HL-60/S4 (cell line): ENCODE measurements around the gene SHC2.
"Not testable (repeated sequence)": the region's sequence is repeated elsewhere in the genome, so short reads cannot be mapped to it uniquely, and the experiment has no call there.

Experiments used
- in situ Hi-C: fragments of 300-500 bp; cut with MboI; formaldehyde crosslinking; loops from 2 replicates; pipeline ENCODE4 v1.14.3; 2022; ENCODE audit warnings: low sequenced_read_pairs

The SHC2 gene

DNA sequence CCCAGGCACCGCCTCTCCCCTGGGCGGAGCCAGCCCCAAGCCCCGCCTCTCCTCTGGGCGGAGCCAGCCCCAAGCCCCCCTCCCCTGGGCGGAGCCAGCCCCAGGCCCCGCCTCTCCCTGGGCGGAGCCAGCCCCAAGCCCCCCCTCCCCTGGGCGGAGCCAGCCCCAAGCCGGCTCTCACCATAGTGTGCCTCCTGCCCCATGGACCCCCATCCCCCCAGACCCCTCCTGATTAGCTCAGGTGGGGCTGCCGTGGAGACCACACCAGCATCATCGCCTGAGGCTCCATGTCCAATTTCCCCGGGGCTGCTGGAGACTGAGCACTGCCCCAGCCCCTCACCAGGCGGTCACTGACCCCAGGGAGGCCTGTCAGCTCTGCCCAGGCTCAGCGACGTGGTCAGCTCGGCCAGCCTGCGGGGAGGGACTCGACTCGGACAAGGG lies 31.3 kb upstream of the SHC2 start:
- in situ Hi-C loops, result no loop called here

DNA sequence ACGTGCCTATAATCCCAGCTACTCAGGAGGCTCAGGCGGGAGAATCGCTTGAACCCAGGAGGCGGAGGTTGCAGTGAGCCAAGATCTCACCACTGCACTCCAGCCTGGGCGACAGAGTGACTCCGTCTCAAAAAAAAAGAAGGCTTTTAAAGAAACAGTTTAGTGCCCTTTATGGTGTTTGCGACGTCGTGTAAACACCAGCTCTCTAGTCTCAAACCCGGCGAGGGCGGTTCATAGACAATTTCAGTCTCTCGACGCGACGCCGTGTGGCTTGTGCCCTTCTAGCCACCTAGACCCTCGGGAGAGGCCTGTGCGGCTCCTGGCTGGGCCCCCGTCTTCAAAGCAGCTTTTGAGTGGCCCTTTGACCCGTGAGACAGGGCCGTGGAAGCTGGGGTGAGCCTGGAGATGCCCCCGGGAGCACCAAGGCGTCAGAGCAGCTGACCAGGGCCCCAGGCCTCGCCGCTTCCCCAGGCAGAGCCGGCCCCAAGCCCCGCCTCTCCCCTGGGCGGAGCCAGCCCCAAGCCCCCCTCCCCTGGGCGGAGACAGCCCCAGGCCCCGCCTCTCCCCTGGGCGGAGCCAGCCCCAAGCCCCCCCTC lies 30.4 kb upstream of the SHC2 start:
- in situ Hi-C loops, result no loop called here

- in situ Hi-C loops, result no loop called here
Measured at GRCh38 chr19:489418-490196, 28.8 kb upstream of the SHC2 start.

DNA sequence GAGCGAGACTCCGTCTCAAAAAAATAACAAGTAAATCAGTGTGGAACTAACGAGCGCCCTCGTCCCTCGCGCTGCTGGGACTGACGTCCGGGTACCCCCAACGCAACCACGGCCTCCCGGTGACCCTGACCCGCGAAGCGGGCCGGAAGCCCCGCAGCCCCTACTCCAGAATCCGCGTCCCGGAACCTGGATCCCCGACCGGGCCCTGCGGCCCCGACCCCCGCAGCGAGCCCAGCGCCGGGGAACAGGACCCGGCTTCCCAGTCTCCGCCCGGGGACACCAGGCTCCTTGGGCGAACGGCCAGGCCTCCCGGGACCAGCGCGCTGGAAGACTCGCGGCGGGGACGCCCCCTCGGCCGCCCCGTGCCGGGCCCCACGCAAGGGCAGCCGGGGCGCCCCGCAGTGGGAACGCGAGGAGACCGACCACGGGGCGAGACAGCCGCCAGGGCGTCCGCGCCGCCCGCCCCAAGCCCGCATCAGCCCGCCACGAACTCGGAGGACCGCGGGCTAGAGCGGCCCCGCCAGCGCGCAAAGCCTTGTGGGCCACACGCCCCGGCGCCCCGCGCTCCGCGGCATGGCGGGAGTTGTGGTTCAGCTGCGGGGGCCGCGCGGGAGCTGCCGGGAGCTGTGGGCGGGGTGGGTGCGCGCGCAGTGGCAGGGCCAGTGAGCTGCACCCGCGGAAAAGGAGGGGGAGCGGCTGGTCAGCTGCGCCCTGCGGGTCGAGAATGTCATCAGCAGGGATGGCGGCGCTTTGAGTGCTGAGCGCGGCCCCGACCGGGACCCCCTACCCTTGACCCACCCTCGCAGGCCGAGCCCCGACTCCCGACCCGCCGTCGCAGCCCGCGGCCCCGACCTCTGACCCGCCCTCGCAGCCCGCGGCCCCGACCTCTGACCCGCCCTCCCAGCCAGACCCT lies 27.9 kb upstream of the SHC2 start:
- in situ Hi-C loops, result no loop called here

GRCh38 chr19:485583-486236 lies 24.9 kb upstream of the SHC2 start:
- in situ Hi-C loops, result no loop called here

DNA sequence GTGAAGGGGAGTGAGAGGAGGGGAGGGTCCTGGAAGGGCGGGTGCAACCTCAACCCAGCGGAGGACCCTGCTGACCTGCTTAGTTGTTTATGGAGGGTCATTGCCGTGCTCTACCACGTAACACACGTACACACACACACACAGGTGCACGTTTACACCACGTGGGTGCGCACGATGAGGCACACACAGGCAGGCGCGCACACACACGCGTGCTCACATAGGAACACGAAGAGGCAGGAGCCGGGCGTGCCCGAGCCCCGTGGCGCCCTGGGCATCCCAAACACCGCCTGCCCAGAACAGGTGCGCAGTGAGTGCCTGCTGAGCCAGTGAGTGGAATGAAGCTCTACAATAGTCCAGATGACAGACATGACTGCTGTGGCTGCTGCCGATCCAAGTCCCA lies 24.2 kb upstream of the SHC2 start:
- in situ Hi-C loops, result no loop called here

GRCh38 chr19:484494-484893 lies 23.7 kb upstream of the SHC2 start:
- in situ Hi-C loops, result no loop called here

DNA sequence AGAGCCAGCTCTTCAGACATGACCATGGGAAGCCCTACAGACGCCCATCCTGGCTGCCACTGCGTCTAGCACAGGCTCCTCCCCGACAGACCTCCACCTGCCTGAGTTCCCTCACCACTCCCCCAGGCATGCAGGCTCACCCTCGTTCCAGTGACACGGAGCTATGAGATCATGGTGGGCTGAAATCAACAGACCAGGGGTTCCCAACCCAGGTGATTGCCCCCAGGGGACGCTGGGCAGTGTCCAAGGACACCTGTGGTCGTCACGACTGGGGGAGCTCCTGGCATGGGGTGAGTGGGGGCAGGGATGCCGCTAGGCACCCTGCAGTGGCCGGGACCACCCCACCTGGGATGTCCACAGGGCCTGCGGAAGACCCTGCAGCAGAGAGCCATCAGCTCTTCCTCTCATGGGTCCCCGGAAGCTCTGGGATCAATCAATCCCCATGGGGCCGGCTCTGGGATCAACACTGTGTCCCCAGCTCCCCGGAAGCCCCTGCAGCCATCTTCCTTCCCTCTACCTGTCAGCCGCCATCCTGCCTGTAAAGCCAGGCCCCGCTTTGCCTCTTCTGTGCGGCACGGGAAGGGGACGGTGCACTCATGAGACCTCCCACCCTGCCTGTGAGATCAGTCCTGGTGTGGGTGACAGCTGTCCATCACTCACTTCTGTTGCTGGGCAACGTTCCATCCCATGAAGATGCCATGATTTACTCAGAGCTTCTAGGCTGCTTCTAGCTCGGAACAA lies 22.7 kb upstream of the SHC2 start:
- in situ Hi-C loops, result no loop called here

DNA sequence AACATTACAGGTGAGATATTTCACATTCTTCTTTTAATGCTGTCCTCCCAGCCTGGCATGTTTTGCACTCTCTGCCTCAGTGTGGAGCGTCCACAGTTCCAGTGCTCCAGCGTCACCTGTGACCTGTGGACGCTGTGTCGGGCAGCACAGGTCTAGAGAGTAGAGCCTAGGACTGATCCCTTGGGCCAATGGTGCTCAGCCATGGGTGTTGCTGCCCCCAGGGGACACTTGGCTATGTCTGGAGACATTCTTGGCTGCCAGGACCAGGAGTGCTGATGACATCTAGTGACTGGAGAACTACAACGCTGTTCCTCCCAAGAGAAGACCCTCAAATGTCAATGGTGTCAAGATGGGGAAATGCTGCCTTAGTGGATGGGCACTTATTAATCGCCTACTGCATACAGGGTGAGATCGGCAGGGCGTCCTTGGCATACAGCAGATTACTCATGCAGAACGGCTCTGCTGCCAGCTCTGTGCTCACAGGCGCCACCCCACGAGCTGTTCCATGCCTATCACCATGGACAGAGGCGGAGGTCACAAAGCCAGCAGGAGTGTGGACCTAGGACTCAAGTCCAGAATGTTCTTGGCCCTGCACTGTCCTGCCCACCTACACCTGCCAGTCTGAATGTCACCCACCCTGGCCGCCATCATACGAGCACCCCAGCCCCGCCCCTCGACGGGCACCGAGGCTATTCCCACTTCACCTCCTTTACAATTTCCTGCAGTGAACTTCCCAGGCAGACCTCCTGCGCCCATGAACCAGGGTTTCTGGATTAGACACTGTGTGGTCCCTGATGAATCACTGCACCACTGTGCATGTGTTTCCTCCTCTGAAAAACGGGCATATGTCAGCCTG lies 21.6 kb upstream of the SHC2 start:
- in situ Hi-C loops, result no loop called here

DNA sequence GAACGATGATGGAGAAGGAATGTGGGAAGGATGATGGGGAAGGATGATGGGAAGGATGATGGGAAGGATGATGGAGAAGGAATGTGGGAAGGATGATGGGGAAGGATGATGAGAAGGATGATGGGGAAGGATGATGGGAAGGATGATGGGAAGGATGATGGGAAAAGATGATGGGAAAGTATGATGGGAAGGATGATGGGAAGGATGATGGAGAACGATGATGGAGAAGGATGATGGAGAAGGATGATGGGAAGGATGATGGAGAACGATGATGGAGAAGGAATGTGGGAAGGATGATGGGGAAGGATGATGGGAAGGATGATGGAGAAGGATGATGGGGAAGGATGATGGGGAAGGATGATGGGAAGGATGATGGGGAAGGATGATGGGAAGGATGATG lies 20.3 kb upstream of the SHC2 start:
- in situ Hi-C loops, result not testable (repeated sequence)

DNA sequence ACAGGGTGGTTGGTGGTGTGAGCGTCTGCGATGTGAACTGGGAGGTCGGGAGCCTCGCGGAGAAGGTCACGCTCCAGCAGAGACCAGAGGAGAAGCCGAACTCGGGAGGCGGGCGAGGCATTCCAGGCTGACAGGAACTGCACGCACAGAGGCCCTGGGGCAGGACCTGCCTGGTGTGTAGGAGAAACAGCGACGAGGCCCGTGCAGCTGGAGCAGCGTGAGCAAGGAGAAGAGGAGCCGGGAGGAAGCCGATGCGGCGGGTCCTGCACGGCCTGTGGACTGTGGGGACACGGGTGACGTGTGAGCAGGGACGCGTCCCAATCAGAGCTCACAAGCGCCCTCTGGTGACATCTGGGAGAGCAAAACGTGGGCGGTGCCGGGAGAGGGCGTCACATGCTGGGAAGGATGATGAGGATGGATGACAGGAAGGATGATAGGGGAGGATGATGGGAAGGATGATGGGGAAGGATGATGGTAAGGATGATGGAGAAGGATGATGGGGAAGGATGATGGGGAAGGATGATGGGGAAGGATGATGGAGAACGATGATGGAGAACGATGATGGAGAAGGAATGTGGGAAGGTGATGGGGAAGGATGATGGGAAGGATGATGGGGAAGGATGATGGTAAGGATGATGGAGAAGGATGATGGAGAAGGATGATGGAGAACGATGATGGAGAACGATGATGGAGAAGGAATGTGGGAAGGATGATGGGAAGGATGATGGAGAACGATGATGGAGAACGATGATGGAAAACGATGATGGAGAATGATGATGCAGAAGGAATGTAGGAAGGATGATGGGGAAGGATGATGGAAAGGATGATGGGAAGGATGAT lies 19.4 kb upstream of the SHC2 start:
- in situ Hi-C loops, result no loop called here

GRCh38 chr19:478976-479375 lies 18.1 kb upstream of the SHC2 start:
- in situ Hi-C loops, result no loop called here

- in situ Hi-C loops, result no loop called here
Measured at GRCh38 chr19:478236-478903, 17.5 kb upstream of the SHC2 start.

DNA sequence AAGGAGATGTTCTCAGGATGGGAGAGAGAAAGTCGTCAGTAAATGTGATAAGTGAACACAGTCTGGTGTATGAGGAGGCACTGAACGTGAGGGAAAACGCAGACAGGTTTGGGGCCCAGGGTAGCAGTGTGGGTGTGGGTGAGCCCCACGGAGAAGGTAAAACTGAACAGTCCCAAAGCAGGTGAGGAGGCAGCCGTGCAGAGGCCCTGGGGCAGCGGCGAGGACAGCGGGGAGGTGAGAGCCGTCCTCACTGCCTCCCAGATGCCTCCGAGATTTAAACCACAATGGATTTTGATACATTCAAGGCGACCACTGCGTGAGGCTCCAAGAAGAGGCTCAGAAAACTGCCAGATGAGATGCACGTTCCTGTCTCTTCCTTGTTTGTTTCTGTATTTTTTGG lies 14.5 kb upstream of the SHC2 start:
- in situ Hi-C loops, result no loop called here

DNA sequence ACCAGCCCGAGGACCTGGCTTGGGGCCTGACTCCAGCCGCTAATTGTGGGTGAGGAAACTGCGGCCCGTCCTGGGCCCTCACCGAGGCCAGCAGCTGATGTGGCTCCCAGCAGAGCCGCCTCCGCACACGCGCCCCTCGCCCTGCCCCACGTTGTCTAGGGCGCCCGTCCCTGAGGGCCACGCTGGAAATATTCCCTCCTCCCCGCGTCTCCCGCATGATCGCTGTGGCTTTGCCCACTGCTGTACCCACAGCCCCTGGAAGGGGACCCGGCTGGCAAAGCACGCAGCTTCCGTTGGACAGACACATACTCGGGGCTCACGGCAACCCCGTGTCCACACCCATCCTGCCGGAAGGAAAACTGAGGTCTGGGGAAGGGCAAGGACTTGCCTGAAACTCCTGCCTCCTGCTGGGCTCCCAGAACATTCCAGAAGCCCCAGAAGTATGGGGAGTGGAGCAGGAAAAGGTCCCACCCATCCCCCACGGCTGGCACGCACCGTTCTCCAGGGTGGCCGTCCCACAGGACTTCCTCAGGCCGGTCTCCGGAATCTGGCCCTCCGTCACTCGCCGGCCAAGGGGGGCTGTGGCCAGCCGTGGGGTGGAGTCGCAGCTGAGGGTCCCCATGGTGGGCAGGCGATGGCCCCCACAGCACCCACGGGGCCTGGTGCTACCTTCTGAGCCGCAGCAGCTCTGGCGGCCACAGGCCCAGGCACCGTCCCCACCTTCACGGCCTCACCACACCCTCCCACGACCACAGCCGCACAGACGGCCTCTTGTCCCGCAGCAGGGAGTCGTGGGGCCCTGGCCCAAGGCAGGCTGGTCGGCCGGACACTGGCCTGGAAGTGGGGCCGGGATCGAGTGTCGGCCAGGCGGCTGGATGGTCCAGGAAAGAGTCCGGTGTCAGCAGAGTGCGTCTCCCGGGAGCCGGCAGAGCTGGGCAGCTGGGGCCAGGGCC lies 13.6 kb upstream of the SHC2 start:
- in situ Hi-C loops, result no loop called here

DNA sequence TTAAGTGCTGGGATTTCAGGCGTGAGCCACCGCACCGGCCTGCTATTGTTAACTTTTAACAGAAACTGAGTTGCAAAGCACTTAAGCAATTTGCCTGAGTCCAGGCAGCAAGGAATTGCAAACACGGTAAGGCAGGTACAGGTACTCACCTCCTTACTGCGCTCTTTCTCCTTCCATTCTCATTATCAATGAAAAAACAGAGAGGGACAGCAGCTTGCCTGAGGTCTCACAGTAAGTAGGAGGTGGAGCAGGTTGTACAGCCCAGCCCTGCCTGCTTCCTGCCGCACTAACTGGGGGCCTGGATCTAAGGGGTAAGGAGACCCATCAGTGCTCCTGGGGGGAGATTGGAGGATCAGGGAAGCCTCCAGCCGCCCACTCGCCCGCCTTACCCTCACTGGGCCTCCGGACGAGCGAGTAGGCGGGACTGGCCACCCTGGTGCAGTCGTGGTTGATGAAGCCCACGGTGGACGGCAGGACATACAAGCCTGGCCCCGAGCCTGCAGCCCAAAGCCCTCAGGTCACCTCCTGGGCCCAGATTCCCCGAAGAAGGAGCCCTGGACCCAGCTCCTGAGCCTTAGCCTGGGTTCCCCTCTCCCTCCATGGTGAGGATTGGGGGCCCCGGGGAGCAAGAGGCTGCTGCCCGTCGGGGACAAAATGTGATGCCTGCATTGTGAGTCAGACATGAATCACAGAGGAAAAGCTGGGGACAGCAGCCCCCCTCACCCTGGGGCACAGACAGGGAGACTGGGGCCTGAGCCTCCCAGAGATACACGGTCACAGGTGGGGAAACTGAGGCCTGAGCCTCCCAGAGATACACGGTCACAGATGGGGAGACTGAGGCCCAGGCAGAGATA lies 11.4 kb upstream of the SHC2 start:
- in situ Hi-C loops, result no loop called here
